GM12878 (cell line): ENCODE results near the gene OR10H2.

Source experiments
- CEBPB ChIP-seq, 2 experiments: fragments of 150-350 bp in 1 of 2; IDR thresholded peaks; 2 replicates each; pipeline ENCODE4 v1.6.1; 2012 to 2014; ENCODE audit warnings: low read depth in 2 of 2, low read length in 2 of 2, borderline replicate concordance in 1 of 2, inconsistent platforms in 1 of 2
- HCFC1 ChIP-seq: fragments of 150-350 bp; IDR thresholded peaks from 2 replicates; pipeline ENCODE4 v1.6.1; 2014; ENCODE audit warnings: low read length
- YY1 ChIP-seq: IDR thresholded peaks from 2 replicates; pipeline ENCODE4 v1.6.1; 2011; ENCODE audit warnings: low read depth, mild to moderate bottlenecking, low read length
- TF ChIP-seq, protein P1 (sequence below), 3 experiments: IDR thresholded peaks in 2 of 3; conservative IDR thresholded peaks in 1 of 3; 2 replicates each; pipeline ENCODE4 v1.5.1; 2011; ENCODE audit warnings: low read depth in 3 of 3, low read length in 3 of 3, mild to moderate bottlenecking in 3 of 3, control low read depth in 2 of 3, moderate library complexity in 2 of 3, inconsistent platforms in 1 of 3, mixed read lengths in 1 of 3; ENCODE audit not compliant: control insufficient read depth in 2 of 3, insufficient read depth in 1 of 3; ENCODE audit errors: extremely low read depth in 1 of 3

GRCh38 chr19:15733895-15734294 is 6.1 kb downstream of the OR10H2 start:
- no peak for TF ChIP-seq HCFC1
- no peak for TF ChIP-seq CEBPB (IDR thresholded peaks at IDR 0.05; ENCODE audit: borderline replicate concordance in 1 of 2, low read depth in 2 of 2, low read length in 2 of 2)
- TF ChIP-seq, protein P1, sequence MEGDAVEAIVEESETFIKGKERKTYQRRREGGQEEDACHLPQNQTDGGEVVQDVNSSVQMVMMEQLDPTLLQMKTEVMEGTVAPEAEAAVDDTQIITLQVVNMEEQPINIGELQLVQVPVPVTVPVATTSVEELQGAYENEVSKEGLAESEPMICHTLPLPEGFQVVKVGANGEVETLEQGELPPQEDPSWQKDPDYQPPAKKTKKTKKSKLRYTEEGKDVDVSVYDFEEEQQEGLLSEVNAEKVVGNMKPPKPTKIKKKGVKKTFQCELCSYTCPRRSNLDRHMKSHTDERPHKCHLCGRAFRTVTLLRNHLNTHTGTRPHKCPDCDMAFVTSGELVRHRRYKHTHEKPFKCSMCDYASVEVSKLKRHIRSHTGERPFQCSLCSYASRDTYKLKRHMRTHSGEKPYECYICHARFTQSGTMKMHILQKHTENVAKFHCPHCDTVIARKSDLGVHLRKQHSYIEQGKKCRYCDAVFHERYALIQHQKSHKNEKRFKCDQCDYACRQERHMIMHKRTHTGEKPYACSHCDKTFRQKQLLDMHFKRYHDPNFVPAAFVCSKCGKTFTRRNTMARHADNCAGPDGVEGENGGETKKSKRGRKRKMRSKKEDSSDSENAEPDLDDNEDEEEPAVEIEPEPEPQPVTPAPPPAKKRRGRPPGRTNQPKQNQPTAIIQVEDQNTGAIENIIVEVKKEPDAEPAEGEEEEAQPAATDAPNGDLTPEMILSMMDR (IDR thresholded peaks at IDR 0.05 in 2 of 3, conservative IDR thresholded peaks at IDR 0.05 in 1 of 3; ENCODE audit: control insufficient read depth in 2 of 3, extremely low read depth in 1 of 3, insufficient read depth in 1 of 3, low read depth in 3 of 3, low read length in 3 of 3), result no peak
- TF ChIP-seq YY1, result no peak
